ENCODE data around the gene RALGDS.

RALGDS gene

DNA sequence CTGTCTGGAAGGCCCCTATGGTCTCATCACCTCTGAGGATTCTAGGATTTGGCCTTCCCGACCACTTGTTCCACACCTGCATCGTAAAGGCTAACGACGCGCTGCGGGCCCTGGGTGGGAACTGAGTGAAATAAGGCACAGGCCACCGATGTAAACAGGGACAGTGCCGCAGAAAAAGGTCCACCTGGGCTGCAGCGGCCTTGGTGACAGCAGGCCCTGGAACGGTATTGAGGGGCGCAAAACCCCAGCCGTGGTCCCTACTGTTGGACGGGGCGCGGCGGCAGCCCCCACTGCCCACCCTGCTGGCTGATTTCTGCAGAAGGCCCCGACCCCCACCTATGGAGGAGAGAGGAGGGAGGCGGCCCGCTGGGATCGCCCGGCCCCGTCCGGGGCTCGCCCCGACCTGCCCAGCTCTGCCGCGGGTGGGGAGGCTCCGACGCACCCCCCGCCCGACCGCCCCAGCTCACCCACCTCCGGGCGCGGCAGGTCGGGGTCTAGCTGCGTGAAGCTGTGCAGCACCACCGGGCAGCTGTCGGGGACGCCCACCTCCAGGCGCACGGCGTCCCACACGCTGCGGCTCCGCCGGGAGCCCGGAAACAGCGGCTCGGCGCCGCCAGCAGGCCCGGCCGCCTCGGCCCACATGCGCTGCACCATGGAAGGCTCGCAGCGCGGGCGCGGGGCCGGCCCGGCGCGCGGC is 391 bp downstream of the RALGDS start:
- no peak for DNase-seq (ENCODE audit: low read depth in 1 of 2, low spot score in 1 of 2)
- no peaks in the 10 kb centered on the region for H3K27me3 ChIP-seq (ENCODE audit: insufficient read depth, poor library complexity, severe bottlenecking)
- H3K27ac ChIP-seq (replicated peaks), result peak overlapping the region; percentile 67
- TF ChIP-seq POLR2AphosphoS5 (IDR thresholded peaks at IDR 0.05; ENCODE audit: low read depth) (peak; percentile 42; the same call in 1 of the 2 replicates), GABPA (IDR thresholded peaks at IDR 0.05; ENCODE audit: low read depth) (no peak)
- H3K4me3 ChIP-seq (replicated peaks; ENCODE audit: insufficient read depth, low read length), result peak overlapping the region; percentile 62

DNA sequence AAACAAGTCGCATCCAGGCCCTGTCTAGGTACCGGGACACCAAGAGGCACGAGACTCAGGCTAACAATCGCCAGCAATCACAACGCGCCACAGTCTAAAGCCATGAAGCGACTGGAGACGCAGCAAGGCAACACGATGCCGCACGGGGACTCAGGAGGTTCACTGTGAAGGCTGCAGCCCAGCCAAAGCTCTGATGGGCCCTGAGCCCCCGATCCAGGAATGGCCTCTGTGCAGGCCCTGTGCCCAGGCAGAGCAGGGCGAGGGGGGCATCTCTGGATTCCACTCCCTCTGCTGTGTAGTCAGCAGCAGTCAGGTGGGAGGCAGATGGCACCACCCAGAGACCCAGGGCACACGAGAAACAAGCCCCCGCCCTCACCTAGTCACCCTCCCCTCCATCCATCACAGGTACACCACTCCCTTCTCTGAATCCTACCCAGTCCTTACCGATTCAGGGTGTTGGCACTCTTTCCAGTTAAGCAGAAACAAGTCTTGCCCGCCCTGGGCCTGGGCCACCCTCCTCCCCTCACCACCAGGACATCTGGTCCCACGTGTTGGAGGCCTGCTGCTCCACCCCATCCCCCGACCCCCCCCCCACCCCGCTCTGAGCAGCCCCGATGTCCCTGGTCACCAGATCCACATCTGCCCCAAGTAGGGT is 1.1 kb downstream of the RALGDS start:
- Histone ChIP-seq H3K27ac (replicated peaks) (no peak overlapping the region), H3K27me3 (ENCODE audit: insufficient read depth, poor library complexity, severe bottlenecking) (no peaks in the 10 kb centered on the region), H3K4me3 (replicated peaks; ENCODE audit: insufficient read depth, low read length) (peak overlapping the region; percentile 62)
- no peak for DNase-seq (ENCODE audit: low read depth in 1 of 2, low spot score in 1 of 2)
- no peak for TF ChIP-seq GABPA (IDR thresholded peaks at IDR 0.05; ENCODE audit: low read depth)
- no peak for TF ChIP-seq CTCF (IDR thresholded peaks at IDR 0.05; ENCODE audit: insufficient read depth, low read length)
- TF ChIP-seq POLR2AphosphoS5 (IDR thresholded peaks at IDR 0.05; ENCODE audit: low read depth), result no peak
- no peak for TF ChIP-seq SPI1 (IDR thresholded peaks at IDR 0.05; ENCODE audit: borderline replicate concordance, low read depth)
- no peak for TF ChIP-seq REST (IDR thresholded peaks at IDR 0.05; ENCODE audit: insufficient replicate concordance, low read depth)

DNA sequence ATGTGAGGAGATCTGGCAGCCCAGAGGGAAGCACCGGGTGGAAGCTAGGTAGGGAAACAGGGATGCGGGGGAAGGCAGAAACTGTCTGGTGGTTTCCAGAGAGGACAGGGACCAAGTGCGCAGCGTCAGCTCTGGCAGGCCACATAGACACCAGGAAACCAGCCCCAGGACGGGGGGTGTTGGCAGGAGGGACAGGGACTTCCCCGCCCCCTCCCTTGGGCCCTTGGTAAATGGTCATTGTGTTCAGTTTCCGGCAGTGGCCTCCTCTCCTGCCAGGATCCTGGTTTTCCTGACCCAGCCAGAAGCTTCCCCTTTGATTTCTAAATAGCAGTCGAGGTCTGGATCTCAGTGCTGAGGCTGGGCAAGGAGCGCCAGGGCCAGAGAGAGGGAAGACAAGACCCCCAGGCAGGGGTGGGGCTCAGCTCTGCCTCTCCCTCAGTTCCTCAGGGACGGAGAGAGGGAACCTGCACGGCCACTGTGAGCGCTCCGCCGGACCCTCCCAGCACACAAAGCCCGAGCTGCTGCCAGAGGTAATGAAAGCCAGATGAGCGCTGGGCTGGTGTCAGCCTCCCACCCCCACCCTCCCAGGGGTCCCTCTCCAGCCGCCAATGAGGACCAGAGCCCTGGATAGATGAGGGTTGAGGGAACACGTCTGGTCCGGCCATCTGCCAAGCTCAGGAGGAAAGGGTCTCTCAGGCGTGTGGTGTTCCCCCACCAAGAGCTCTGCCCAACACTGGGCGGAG is 1.8 kb downstream of the RALGDS start:
- Histone ChIP-seq H3K27ac (replicated peaks) (no peak overlapping the region), H3K4me3 (replicated peaks; ENCODE audit: insufficient read depth, low read length) (peak overlapping the region; percentile 62), H3K27me3 (ENCODE audit: insufficient read depth, poor library complexity, severe bottlenecking) (no peaks in the 10 kb centered on the region)
- TF ChIP-seq REST (IDR thresholded peaks at IDR 0.05; ENCODE audit: insufficient replicate concordance, low read depth) (no peak), SPI1 (IDR thresholded peaks at IDR 0.05; ENCODE audit: borderline replicate concordance, low read depth) (no peak), POLR2AphosphoS5 (IDR thresholded peaks at IDR 0.05; ENCODE audit: low read depth) (no peak), CTCF (IDR thresholded peaks at IDR 0.05; ENCODE audit: insufficient read depth, low read length) (no peak), GABPA (IDR thresholded peaks at IDR 0.05; ENCODE audit: low read depth) (no peak)
- DNase-seq (ENCODE audit: low read depth in 1 of 2, low spot score in 1 of 2), result no peak

DNA sequence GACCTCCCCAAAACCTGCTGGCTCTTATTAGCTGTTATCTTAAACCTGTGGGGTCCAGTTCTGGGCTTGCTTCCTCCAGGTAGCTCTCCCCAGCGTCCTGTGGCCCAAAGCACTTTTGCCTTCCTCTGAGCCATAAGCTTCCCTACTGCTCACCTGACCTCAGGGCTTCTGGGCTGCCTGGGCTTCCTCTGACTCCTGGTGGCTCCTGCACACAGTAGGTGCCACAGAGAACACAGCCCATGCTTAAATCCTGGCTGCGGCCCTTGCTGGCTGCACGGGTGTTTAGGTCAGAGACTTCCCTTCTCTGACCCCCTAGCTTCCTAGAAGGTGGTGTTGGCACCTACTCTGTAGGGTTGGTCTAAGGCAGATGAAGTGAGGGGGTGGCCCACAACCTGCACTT is 2.5 kb downstream of the RALGDS start:
- no peak overlapping the region for H3K4me3 ChIP-seq (replicated peaks; ENCODE audit: insufficient read depth, low read length)
- no peak for TF ChIP-seq GABPA (IDR thresholded peaks at IDR 0.05; ENCODE audit: low read depth)
- TF ChIP-seq REST (IDR thresholded peaks at IDR 0.05; ENCODE audit: insufficient replicate concordance, low read depth), result no peak
- no peak for TF ChIP-seq CTCF (IDR thresholded peaks at IDR 0.05; ENCODE audit: insufficient read depth, low read length)
- TF ChIP-seq POLR2AphosphoS5 (IDR thresholded peaks at IDR 0.05; ENCODE audit: low read depth), result no peak
- TF ChIP-seq SPI1 (IDR thresholded peaks at IDR 0.05; ENCODE audit: borderline replicate concordance, low read depth), result no peak
- H3K27me3 ChIP-seq (ENCODE audit: insufficient read depth, poor library complexity, severe bottlenecking), result no peaks in the 10 kb centered on the region
- H3K27ac ChIP-seq (replicated peaks), result no peak overlapping the region
- no peak for DNase-seq (ENCODE audit: low read depth in 1 of 2, low spot score in 1 of 2)
